ENCODE results near the gene RIMBP2. TPM values are rescaled to one million over a fixed set of nuclear protein-coding genes. Genes with fewer than 3 reads are reported as not detected.

RIMBP2 gene
- total RNA-seq, 2 donors from 2014 or later: 0.14 TPM; not detected in 1

Other genes starting within 250 kb of the RIMBP2 start
- gene STX2, start 123.0 kb upstream of the RIMBP2 start, total RNA-seq: 10 to 100 TPM; 11.9 to 13.2 TPM
- 1,000 to 10,000 TPM; 1,100 to 1,397 TPM for gene RAN, start 155.8 kb upstream of the RIMBP2 start, total RNA-seq
- 1 to 10 TPM; 2.0 to 2.5 TPM for gene ADGRD1, start 237.6 kb upstream of the RIMBP2 start, total RNA-seq

Measured in activated T-cell treated with anti-CD3 and anti-CD28 coated beads, Interleukin-2, amount 50 U/mL, for 72 hours (primary cell).